WERI-Rb-1 (cell line): Measurements from ENCODE around the gene CATSPER3.

ENCODE experiments used
- DNase-seq: peaks from one replicate; pipeline ENCODE4 v3.0.0-alpha.2; 2020
- H3K27ac ChIP-seq: fragments of 250-450 bp; sonication (Bioruptor Pico); 2 replicates; pipeline ENCODE4 v1.5.1; 2020; ENCODE audit warnings: mild to moderate bottlenecking, moderate library complexity
- H3K27me3 ChIP-seq: fragments of 250-450 bp; sonication (Bioruptor Pico); 2 replicates; pipeline ENCODE4 v1.5.1; 2021; ENCODE audit warnings: mild to moderate bottlenecking, low read depth, moderate library complexity; ENCODE audit not compliant: insufficient read depth, severe bottlenecking
- H3K36me3 ChIP-seq: fragments of 250-450 bp; sonication (Bioruptor Pico); 2 replicates; pipeline ENCODE4 v1.5.1; 2020; ENCODE audit warnings: mild to moderate bottlenecking, moderate library complexity
- H3K4me3 ChIP-seq: 2 replicates; pipeline ENCODE4 v1.5.1; 2011; ENCODE audit warnings: low read depth, mild to moderate bottlenecking, control low read depth, low read length
- H3K9me3 ChIP-seq: fragments of 250-450 bp; sonication (Bioruptor Pico); 2 replicates; pipeline ENCODE4 v1.5.1; 2021; ENCODE audit warnings: mild to moderate bottlenecking, moderate library complexity; ENCODE audit not compliant: severe bottlenecking
- TF ChIP-seq, protein P1 (sequence below): IDR thresholded peaks from 2 replicates; pipeline ENCODE4 v1.5.1; 2011; ENCODE audit warnings: low read depth, mild to moderate bottlenecking, control low read depth, inconsistent platforms, low read length

The CATSPER3 gene

GRCh38 chr5:135024956-135025729 is 57.4 kb downstream of the CATSPER3 start:
- no peak for DNase-seq
- TF ChIP-seq, protein P1, sequence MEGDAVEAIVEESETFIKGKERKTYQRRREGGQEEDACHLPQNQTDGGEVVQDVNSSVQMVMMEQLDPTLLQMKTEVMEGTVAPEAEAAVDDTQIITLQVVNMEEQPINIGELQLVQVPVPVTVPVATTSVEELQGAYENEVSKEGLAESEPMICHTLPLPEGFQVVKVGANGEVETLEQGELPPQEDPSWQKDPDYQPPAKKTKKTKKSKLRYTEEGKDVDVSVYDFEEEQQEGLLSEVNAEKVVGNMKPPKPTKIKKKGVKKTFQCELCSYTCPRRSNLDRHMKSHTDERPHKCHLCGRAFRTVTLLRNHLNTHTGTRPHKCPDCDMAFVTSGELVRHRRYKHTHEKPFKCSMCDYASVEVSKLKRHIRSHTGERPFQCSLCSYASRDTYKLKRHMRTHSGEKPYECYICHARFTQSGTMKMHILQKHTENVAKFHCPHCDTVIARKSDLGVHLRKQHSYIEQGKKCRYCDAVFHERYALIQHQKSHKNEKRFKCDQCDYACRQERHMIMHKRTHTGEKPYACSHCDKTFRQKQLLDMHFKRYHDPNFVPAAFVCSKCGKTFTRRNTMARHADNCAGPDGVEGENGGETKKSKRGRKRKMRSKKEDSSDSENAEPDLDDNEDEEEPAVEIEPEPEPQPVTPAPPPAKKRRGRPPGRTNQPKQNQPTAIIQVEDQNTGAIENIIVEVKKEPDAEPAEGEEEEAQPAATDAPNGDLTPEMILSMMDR = no peak
- peaks cover 39% of the 10 kb centered on the region for H3K36me3 ChIP-seq
- H3K9me3 ChIP-seq = no peaks in the 10 kb centered on the region
- H3K27me3 ChIP-seq = no peaks in the 10 kb centered on the region
- H3K4me3 ChIP-seq = no peak overlapping the region
- no peak overlapping the region for H3K27ac ChIP-seq

DNA sequence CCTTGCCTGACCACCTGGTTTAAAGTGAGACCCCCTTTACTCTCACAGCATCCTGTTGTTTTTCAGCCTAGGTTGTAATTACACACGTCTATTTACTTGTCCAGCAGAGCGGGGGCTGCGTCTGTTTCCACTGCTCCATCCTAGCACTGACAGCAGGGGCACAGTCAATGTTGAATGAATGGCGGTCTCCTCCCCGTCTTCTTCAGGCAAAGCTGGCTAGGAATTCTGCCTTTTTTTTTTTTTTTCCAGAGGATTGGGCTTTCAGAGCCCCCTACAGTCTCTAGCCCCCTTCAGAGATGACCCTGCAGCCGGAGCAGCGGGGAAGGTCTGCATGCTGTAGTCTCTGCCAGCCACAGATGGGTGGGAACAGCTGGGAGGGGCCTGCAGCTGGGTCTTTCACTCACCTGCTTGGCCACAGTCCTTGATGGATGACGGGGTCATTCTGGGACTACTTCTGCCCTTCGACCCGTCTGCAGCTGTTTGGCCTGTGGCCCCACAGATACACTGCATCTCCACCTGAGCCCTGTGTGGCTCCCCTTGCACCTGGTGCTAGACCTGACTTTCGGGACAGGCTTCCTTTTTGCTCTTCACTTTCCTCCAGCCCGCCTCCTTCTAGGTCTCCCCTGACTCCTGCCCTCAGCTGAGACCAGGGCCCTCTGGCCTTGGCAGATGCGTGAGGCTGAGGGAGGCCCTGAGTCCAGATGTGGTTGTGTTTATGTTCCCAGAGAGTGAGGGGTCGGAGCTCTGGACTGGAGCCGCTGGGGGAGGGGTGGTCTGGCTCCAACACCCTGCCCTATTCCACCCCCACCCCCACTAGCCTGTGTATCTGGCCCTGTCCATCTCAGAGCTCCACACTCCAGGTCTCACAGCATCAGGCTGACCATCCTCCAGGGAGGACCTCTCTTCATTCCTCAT is 58.3 kb downstream of the CATSPER3 start:
- DNase-seq = no peak
- H3K4me3 ChIP-seq = no peak overlapping the region
- no peak overlapping the region for H3K27ac ChIP-seq
- peaks cover 47% of the 10 kb centered on the region for H3K36me3 ChIP-seq
- H3K9me3 ChIP-seq = no peaks in the 10 kb centered on the region
- TF ChIP-seq, protein P1 = no peak
- H3K27me3 ChIP-seq = no peaks in the 10 kb centered on the region

- no peak overlapping the region for H3K4me3 ChIP-seq
- no peak overlapping the region for H3K27ac ChIP-seq
These were observed 59.0 kb downstream of the CATSPER3 start for GRCh38 chr5:135026645-135027265.

DNA sequence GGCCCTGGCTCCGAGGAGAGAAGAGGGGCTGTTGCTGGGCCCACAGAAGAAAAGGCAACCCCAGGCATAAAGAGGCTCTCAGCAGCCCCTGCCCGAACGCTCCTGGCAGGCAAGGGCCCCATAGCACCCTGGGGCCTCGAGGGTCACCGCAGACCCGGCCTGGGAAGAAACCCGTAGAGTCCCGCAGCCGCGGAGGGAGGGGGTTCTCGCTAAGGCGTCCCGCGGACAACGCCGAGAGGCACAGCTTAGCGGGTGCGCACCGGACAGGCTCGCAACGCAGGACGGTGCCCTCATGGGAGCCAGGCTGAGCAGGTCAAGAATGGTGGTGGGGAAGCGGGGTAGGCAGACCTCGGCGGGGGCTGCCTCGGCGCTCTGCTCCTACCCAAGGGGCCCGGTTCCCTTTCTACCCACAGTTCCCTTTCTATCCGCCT is 59.6 kb downstream of the CATSPER3 start:
- no peak overlapping the region for H3K27ac ChIP-seq
- no peak overlapping the region for H3K4me3 ChIP-seq
- H3K27me3 ChIP-seq = no peaks in the 10 kb centered on the region
- no peaks in the 10 kb centered on the region for H3K9me3 ChIP-seq
- TF ChIP-seq, protein P1 = no peak
- H3K36me3 ChIP-seq = peaks cover 50% of the 10 kb centered on the region
- DNase-seq = no peak

More at GRCh38 chr5:135026645-135027265, 59.0 kb downstream of the CATSPER3 start:
- TF ChIP-seq, protein P1 = peak; percentile 10; the same call in 1 of the 2 replicates
- peaks cover 50% of the 10 kb centered on the region for H3K36me3 ChIP-seq
- no peak for DNase-seq
- no peaks in the 10 kb centered on the region for H3K9me3 ChIP-seq
- H3K27me3 ChIP-seq = no peaks in the 10 kb centered on the region

GRCh38 chr5:135027697-135028615 is 60.2 kb downstream of the CATSPER3 start:
- Histone ChIP-seq H3K27me3 (no peaks in the 10 kb centered on the region), H3K36me3 (peaks cover 50% of the 10 kb centered on the region)

More at GRCh38 chr5:135027697-135028615, 60.2 kb downstream of the CATSPER3 start:
- H3K9me3 ChIP-seq = no peaks in the 10 kb centered on the region
- no peak overlapping the region for H3K4me3 ChIP-seq
- no peak for DNase-seq
- TF ChIP-seq, protein P1 = no peak
- no peak overlapping the region for H3K27ac ChIP-seq
